H1 (cell line): Measurements from ENCODE around the gene HDAC9. TPM values are rescaled to one million over a fixed set of nuclear protein-coding genes. Genes with fewer than 3 reads are reported as not detected.

Experiments
- CTCF ChIA-PET: fragments of 300-600 bp; sonication (Branson Sonifier 250); formaldehyde crosslinking; loops from one replicate; lab custom pipeline; 2021; ENCODE audit not compliant: partially characterized antibody; lab: Charles Lee
- POLR2A ChIA-PET: fragments of 300-600 bp; sonication (Branson Sonifier 250); formaldehyde crosslinking; loops from one replicate; lab custom pipeline; 2021; ENCODE audit warnings: inconsistent platforms; ENCODE audit not compliant: partially characterized antibody; lab: Charles Lee
- DNase-seq, 2 experiments: peaks; one replicate each; pipeline versions ENCODE4 v3.0.0 to v3.0.0-alpha.2; 2010 to 2022; ENCODE audit warnings: low spot score in 2 of 2, low read depth in 1 of 2, mixed read lengths in 1 of 2
- FAIRE-seq: peaks from 2 replicates; lab custom pipeline; 2011; peaks lifted over from hg19 to GRCh38; lab: Jason Lieb, UNC
- H2AFZ ChIP-seq: 2 replicates; pipeline ENCODE4 v1.8.1; 2012; ENCODE audit warnings: low read length, inconsistent platforms
- H2AK5ac ChIP-seq: 2 replicates; pipeline ENCODE4 v1.6.1; 2013; ENCODE audit warnings: low read depth, low read length
- H2BK120ac ChIP-seq: replicated peaks from 2 replicates; pipeline ENCODE3; 2013; ENCODE audit warnings: low read depth, low read length, inconsistent platforms
- H2BK12ac ChIP-seq: 2 replicates; pipeline ENCODE4 v1.6.1; 2013; ENCODE audit warnings: low read depth, low read length
- H2BK15ac ChIP-seq: 2 replicates; pipeline ENCODE4 v1.6.1; 2013; ENCODE audit warnings: low read length
- H2BK20ac ChIP-seq: 2 replicates; pipeline ENCODE4 v1.6.1; 2013; ENCODE audit warnings: low read length
- H2BK5ac ChIP-seq: 2 replicates; pipeline ENCODE4 v1.6.1; 2013; ENCODE audit warnings: low read depth, low read length
- H3K14ac ChIP-seq: 2 replicates; pipeline ENCODE4 v1.6.1; 2013; ENCODE audit warnings: inconsistent platforms; ENCODE audit not compliant: insufficient read length
- H3K18ac ChIP-seq: 2 replicates; pipeline ENCODE4 v1.6.1; 2013; ENCODE audit warnings: low read length; ENCODE audit errors: extremely low read depth
- H3K23ac ChIP-seq: 2 replicates; pipeline ENCODE4 v1.6.1; 2013; ENCODE audit warnings: inconsistent platforms; ENCODE audit not compliant: insufficient read length
- H3K23me2 ChIP-seq: 2 replicates; pipeline ENCODE4 v1.6.1; 2013; ENCODE audit warnings: low read depth, low read length
- H3K27ac ChIP-seq: 2 replicates; pipeline ENCODE4 v1.6.1; 2011; ENCODE audit warnings: low read depth, low read length, inconsistent platforms
- H3K27me3 ChIP-seq, 4 experiments: replicated peaks in 1 of 4; 1 replicate in 1 of 4; 2 replicates in 3 of 4; pipeline versions ENCODE4 v1.6.1 to v1.8.1; 2011 to 2013; ENCODE audit warnings: low read length in 3 of 4, mild to moderate bottlenecking in 3 of 4, inconsistent platforms in 2 of 4, mixed read lengths in 2 of 4, moderate library complexity in 1 of 4; ENCODE audit not compliant: control insufficient read depth in 3 of 4, insufficient read depth in 3 of 4; ENCODE audit errors: extremely low read depth in 1 of 4
- H3K36me3 ChIP-seq, 4 experiments: 2 replicates each; pipeline versions ENCODE4 v1.6.1 to v1.8.1; 2011 to 2013; ENCODE audit warnings: mild to moderate bottlenecking in 4 of 4, low read length in 3 of 4, moderate library complexity in 2 of 4, control low read depth in 1 of 4, inconsistent platforms in 1 of 4; ENCODE audit not compliant: insufficient read depth in 4 of 4, control insufficient read depth in 2 of 4
- H3K4ac ChIP-seq: replicated peaks from 2 replicates; pipeline ENCODE3; 2013; ENCODE audit warnings: low read length, low read depth, mixed read lengths, inconsistent platforms; ENCODE audit not compliant: insufficient read length
- H3K4me1 ChIP-seq, 4 experiments: replicated peaks in 1 of 4; 1 replicate in 1 of 4; 2 replicates in 3 of 4; pipeline versions ENCODE4 v1.6.1 to v1.8.1; 2011 to 2013; ENCODE audit warnings: low read length in 3 of 4, inconsistent platforms in 2 of 4, mixed read lengths in 1 of 4; ENCODE audit not compliant: insufficient read depth in 4 of 4, control insufficient read depth in 3 of 4
- H3K4me2 ChIP-seq, 2 experiments: 2 replicates each; pipeline versions ENCODE4 v1.6.1 to v1.8.1; 2011 to 2013; ENCODE audit warnings: low read depth in 2 of 2, low read length in 2 of 2, control low read depth in 1 of 2, inconsistent platforms in 1 of 2, mild to moderate bottlenecking in 1 of 2; ENCODE audit not compliant: insufficient read depth in 1 of 2
- H3K4me3 ChIP-seq, 4 experiments: fragments of 200-600, 300-600 bp in 1 of 4; sonication (generic), shearing (Covaris generic), sonication (Bioruptor Twin) in 1 of 4; 2 replicates each; pipeline versions ENCODE4 v1.5.1 to v1.8.1; 2011 to 2016; ENCODE audit warnings: low read length in 4 of 4, low read depth in 3 of 4, control low read depth in 2 of 4, inconsistent platforms in 2 of 4, mild to moderate bottlenecking in 2 of 4, mixed read lengths in 1 of 4, moderate library complexity in 1 of 4; ENCODE audit not compliant: insufficient read depth in 2 of 4; ENCODE audit errors: extremely low read depth in 1 of 4
- H3K56ac ChIP-seq: replicated peaks from 2 replicates; pipeline ENCODE3; 2013; ENCODE audit warnings: low read depth, mild to moderate bottlenecking, mixed read lengths, low read length, inconsistent platforms; ENCODE audit not compliant: insufficient read length
- H3K79me1 ChIP-seq: 2 replicates; pipeline ENCODE4 v1.6.1; 2013; ENCODE audit warnings: low read depth, low read length, control low read depth
- H3K79me2 ChIP-seq, 2 experiments: 2 replicates each; pipeline versions ENCODE4 v1.6.1 to v1.8.1; 2012 to 2013; ENCODE audit warnings: low read length in 2 of 2, mild to moderate bottlenecking in 2 of 2, inconsistent platforms in 1 of 2; ENCODE audit not compliant: insufficient read depth in 2 of 2, control insufficient read depth in 1 of 2
- H3K9ac ChIP-seq, 4 experiments: replicated peaks in 1 of 4; 1 replicate in 1 of 4; 2 replicates in 3 of 4; pipeline versions ENCODE4 v1.6.1 to v1.8.1; 2011 to 2013; ENCODE audit warnings: low read depth in 3 of 4, low read length in 3 of 4, control low read depth in 2 of 4, mild to moderate bottlenecking in 2 of 4, moderate library complexity in 2 of 4, inconsistent platforms in 1 of 4; ENCODE audit errors: extremely low read depth in 1 of 4
- H3K9me3 ChIP-seq, 2 experiments: 2 replicates each; pipeline versions ENCODE4 v1.6.1 to v1.8.1; 2012 to 2013; ENCODE audit warnings: mild to moderate bottlenecking in 2 of 2, moderate library complexity in 2 of 2, control low read depth in 1 of 2, inconsistent platforms in 1 of 2, low read depth in 1 of 2, low read length in 1 of 2, mixed read lengths in 1 of 2; ENCODE audit not compliant: insufficient read depth in 2 of 2
- H4K20me1 ChIP-seq, 2 experiments: replicated peaks in 1 of 2; 2 replicates each; pipeline versions ENCODE3 to v1.8.1; 2011 to 2013; ENCODE audit warnings: inconsistent platforms in 2 of 2, low read length in 2 of 2, mild to moderate bottlenecking in 1 of 2; ENCODE audit not compliant: insufficient read depth in 2 of 2, control insufficient read depth in 1 of 2
- H4K5ac ChIP-seq: 2 replicates; pipeline ENCODE4 v1.6.1; 2013; ENCODE audit warnings: low read length, low read depth, mixed read lengths, inconsistent platforms; ENCODE audit not compliant: insufficient read length
- H4K8ac ChIP-seq: 2 replicates; pipeline ENCODE4 v1.8.0; 2013; ENCODE audit warnings: mild to moderate bottlenecking, moderate library complexity, low read length, inconsistent platforms; ENCODE audit not compliant: insufficient read depth; ENCODE audit errors: extremely low read depth
- H4K91ac ChIP-seq: replicated peaks from 2 replicates; pipeline ENCODE3; 2013; ENCODE audit warnings: low read length, mixed read lengths, inconsistent platforms; ENCODE audit not compliant: insufficient read length
- BRCA1 ChIP-seq: IDR thresholded peaks from 2 replicates; pipeline ENCODE4 v1.6.1; 2012; ENCODE audit warnings: low read depth, low read length, improper control_type of control experiment
- MAFK ChIP-seq: IDR thresholded peaks from 2 replicates; pipeline ENCODE4 v1.6.1; 2012; ENCODE audit warnings: low read depth, mild to moderate bottlenecking, improper control_type of control experiment, low read length
- NANOG ChIP-seq: IDR thresholded peaks from 2 replicates; pipeline ENCODE4 v1.6.1; 2011; ENCODE audit warnings: low read length, low read depth, mild to moderate bottlenecking, inconsistent platforms; ENCODE audit not compliant: insufficient read depth, poor library complexity, severe bottlenecking
- NRF1 ChIP-seq: IDR thresholded peaks from 2 replicates; pipeline ENCODE4 v1.6.1; 2011; ENCODE audit warnings: mild to moderate bottlenecking, low read depth, low read length, improper control_type of control experiment
- TAF1 ChIP-seq: IDR thresholded peaks from 2 replicates; pipeline ENCODE4 v1.6.1; 2011; ENCODE audit warnings: mild to moderate bottlenecking, low read depth, low read length
- TEAD4 ChIP-seq: IDR thresholded peaks from 2 replicates; pipeline ENCODE4 v1.6.1; 2012; ENCODE audit warnings: low read depth, low read length, inconsistent platforms, mixed read lengths
- WGBS, 2 experiments: shearing (Covaris generic) in 1 of 2; methylation state at CpG; one replicate each; pipeline versions ENCODE4 v1.1.6 to v1.1.7; 2013 to 2015; ENCODE audit warnings: low lambda C conversion rate in 2 of 2, mixed read lengths in 2 of 2, inconsistent platforms in 1 of 2, low coverage in 1 of 2, missing lambda C conversion rate in 1 of 2; ENCODE audit not compliant: insufficient replicate concordance in 2 of 2, insufficient coverage in 1 of 2, insufficient read length in 1 of 2; ENCODE audit errors: extremely low coverage in 1 of 2, missing lambda C conversion rate in 1 of 2; 5-methylcytosine and 5-hydroxymethylcytosine counted together
- polyA plus RNA-seq, 7 experiments: library from polyadenylated mRNA; depleted of rRNA in 3 of 7; stranded (reverse) in 5 of 7; unstranded in 2 of 7; fragments of >200 nt in 5 of 7; fragments of 200-250 nt in 2 of 7; gene quantifications; 1 replicate in 5 of 7; 2 replicates in 1 of 7; 4 replicates in 1 of 7; pipeline versions ENCODE4 v1.2.1 to v1.2.3, GENCODE V29; 2011 to 2013; ENCODE audit warnings: missing spikeins in 2 of 7, mixed read lengths in 2 of 7
- total RNA-seq: library from RNA; stranded (reverse); fragmentation: NEBNext Ultra II Directional; extraction: Animal tissue kit (Norgen Biotek cat#: 25700); gene quantifications from 2 replicates; pipeline ENCODE4 v1.2.1, GENCODE V29; 2021
- TF ChIP-seq, protein P1 (sequence below): IDR thresholded peaks from 2 replicates; pipeline ENCODE4 v1.6.1; 2012; ENCODE audit warnings: low read length, inconsistent platforms

HDAC9 gene
- total and polyA plus RNA-seq, 2 of the 8 experiments (the other 6 are each of a cell fraction or from before 2014, with no cell fraction given) = 9.5 to 13.1 TPM

DNA sequence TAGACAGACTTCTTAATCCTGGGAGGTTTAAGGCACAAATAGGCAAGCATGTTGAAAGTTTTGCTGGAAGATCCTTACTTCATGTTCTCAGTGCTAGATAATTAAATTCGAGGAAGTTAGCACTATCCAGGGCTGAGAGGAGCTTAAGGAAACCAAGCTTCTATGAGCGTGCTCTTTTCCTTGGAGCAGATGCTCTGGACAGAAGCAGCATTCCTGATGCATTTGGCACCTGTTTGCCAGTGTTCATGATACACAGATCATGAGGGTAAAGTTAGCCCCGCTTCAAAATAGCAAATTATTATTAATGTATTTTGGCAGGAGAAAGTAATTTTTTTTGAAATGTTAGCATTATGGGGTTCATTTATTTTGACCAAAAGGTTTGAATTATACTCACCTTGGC is 9.4 kb downstream of the HDAC9 start:
- H3K56ac ChIP-seq = no peak overlapping the region
- no peak overlapping the region for H3K14ac ChIP-seq
- no peak overlapping the region for H3K23ac ChIP-seq
- FAIRE-seq (no peak), DNase-seq (no peak)
- H2BK5ac ChIP-seq = no peak overlapping the region
- no peak overlapping the region for H3K4ac ChIP-seq
- H3K9me3 ChIP-seq = no peaks in the 10 kb centered on the region
- H2AK5ac ChIP-seq = no peak overlapping the region
- no peak overlapping the region for H2BK12ac ChIP-seq
- no peak overlapping the region for H2BK20ac ChIP-seq
- H3K4me3 ChIP-seq = no peak overlapping the region
- no peak overlapping the region; a peak in 1 of 7 replicates for H3K9ac ChIP-seq
- ChIA-PET POLR2A (interaction anchor here (7.4 kb wide), 1 partner anchor 8 kb away, joined by 47 read pairs; the partner anchor contains the start of gene HDAC9), CTCF (interaction anchor here (0.6 to 6.9 kb wide), 5 partner anchors 9 to 152 kb away, joined by 4 to 58 read pairs (median 32); partner anchors contain the start of gene HDAC9)
- H4K5ac ChIP-seq = no peak overlapping the region
- peaks cover 0 to 4% of the 10 kb centered on the region in 2 experiments; a peak in 1 of 4 replicates for H3K79me2 ChIP-seq
- H2BK120ac ChIP-seq = no peak overlapping the region
- H3K4me1 ChIP-seq = peaks cover 0 to 9% (median 4%) of the 10 kb centered on the region in 4 experiments; a peak in 3 of 7 replicates
- no peaks in the 10 kb centered on the region for H3K79me1 ChIP-seq
- no peak for TF ChIP-seq TAF1
- no peak for TF ChIP-seq MAFK
- TF ChIP-seq TEAD4 = no peak
- no peak for TF ChIP-seq NRF1
- TF ChIP-seq NANOG = no peak
- TF ChIP-seq, protein P1, sequence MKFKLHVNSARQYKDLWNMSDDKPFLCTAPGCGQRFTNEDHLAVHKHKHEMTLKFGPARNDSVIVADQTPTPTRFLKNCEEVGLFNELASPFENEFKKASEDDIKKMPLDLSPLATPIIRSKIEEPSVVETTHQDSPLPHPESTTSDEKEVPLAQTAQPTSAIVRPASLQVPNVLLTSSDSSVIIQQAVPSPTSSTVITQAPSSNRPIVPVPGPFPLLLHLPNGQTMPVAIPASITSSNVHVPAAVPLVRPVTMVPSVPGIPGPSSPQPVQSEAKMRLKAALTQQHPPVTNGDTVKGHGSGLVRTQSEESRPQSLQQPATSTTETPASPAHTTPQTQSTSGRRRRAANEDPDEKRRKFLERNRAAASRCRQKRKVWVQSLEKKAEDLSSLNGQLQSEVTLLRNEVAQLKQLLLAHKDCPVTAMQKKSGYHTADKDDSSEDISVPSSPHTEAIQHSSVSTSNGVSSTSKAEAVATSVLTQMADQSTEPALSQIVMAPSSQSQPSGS = no peak
- no peak for TF ChIP-seq BRCA1
- no peaks in the 10 kb centered on the region for H3K27me3 ChIP-seq
- no peaks in the 10 kb centered on the region for H4K20me1 ChIP-seq
- H2AFZ ChIP-seq = no peak overlapping the region
- H3K18ac ChIP-seq = no peak overlapping the region
- H2BK15ac ChIP-seq = no peak overlapping the region
- H4K8ac ChIP-seq = no peak overlapping the region
- no peak overlapping the region for H3K4me2 ChIP-seq
- H3K36me3 ChIP-seq = no peaks in the 10 kb centered on the region
- 90% methylated on average over 3 of the region's 3 CpGs; no CpG with 5 or more reads in 1 of the 2 experiments for WGBS, 2 experiments
- no peak overlapping the region for H4K91ac ChIP-seq
- no peak overlapping the region for H3K27ac ChIP-seq
- no peaks in the 10 kb centered on the region for H3K23me2 ChIP-seq
